Choroid plexus epithelial cell (primary cell): ENCODE measurements around the gene PPT2.
A peak's percentile ranks its signal among the peaks of the same experiment; 100 is the strongest.

Experiments
- DNase-seq: peaks from one replicate; pipeline ENCODE4 v3.0.0-alpha.2; 2010; ENCODE audit warnings: low read depth
- H3K4me3 ChIP-seq: 2 replicates; pipeline ENCODE4 v1.5.1; 2011; ENCODE audit warnings: low read depth, mild to moderate bottlenecking, control low read depth, low read length, moderate library complexity
- CTCF ChIP-seq: conservative IDR thresholded peaks from 2 replicates; pipeline ENCODE4 v1.5.1; 2011; ENCODE audit warnings: low read depth, mild to moderate bottlenecking, control low read depth, inconsistent platforms, low read length, moderate library complexity

Gene PPT2

GRCh38 chr6:32176476-32177182, 22.7 kb downstream of the PPT2 start:
- H3K4me3 ChIP-seq = peak overlapping the region; percentile 97
- no peak for TF ChIP-seq CTCF
- DNase-seq = peak; percentile 75

GRCh38 chr6:32177183-32177787, 23.3 kb downstream of the PPT2 start:
- no peak for DNase-seq
- peak overlapping the region; percentile 97 for H3K4me3 ChIP-seq
- TF ChIP-seq CTCF = no peak

- DNase-seq = peak; percentile 100
- H3K4me3 ChIP-seq = peak within 1 kb of the TSS; percentile 97
- TF ChIP-seq CTCF = no peak
Observed at GRCh38 chr6:32177788-32178546, 24.0 kb downstream of the PPT2 start, which contains the start of gene RNF5. Gene RNF5 (plus strand): TSS chr6:32178405. CDS start chr6:32178512, 107 bp downstream.

- TF ChIP-seq CTCF = no peak
- peak; percentile 26 for DNase-seq
- peak overlapping the region; percentile 77 for H3K4me3 ChIP-seq
Observed at GRCh38 chr6:32178547-32179440, 24.9 kb downstream of the PPT2 start.

GRCh38 chr6:32179766-32180405, 25.9 kb downstream of the PPT2 start:
- no peak for TF ChIP-seq CTCF
- no peak overlapping the region for H3K4me3 ChIP-seq
- DNase-seq = no peak

- TF ChIP-seq CTCF = no peak
- H3K4me3 ChIP-seq = no peak overlapping the region
- no peak for DNase-seq
Observed at GRCh38 chr6:32181148-32181702, 27.3 kb downstream of the PPT2 start.
